SK-N-MC (cell line): ENCODE data around the gene ANO10.

Experiments used
- DNase-seq: peaks from one replicate; pipeline ENCODE4 v3.0.0-alpha.2; 2011; ENCODE audit warnings: low read depth, low spot score
- H3K27ac ChIP-seq: fragments of 200-600 bp; sonication (generic); 2 replicates; pipeline ENCODE4 v1.5.1; 2016; ENCODE audit warnings: mixed run types
- H3K36me3 ChIP-seq: fragments of 200-600 bp; sonication (generic); 2 replicates; pipeline ENCODE4 v1.6.1; 2017; ENCODE audit warnings: antibody characterized with exemption, low read length, mixed read lengths; ENCODE audit not compliant: insufficient read depth
- H3K4me3 ChIP-seq: fragments of 200-600 bp; sonication (generic); 2 replicates; pipeline ENCODE4 v1.5.1; 2016
- H3K9ac ChIP-seq: fragments of 200-600 bp; sonication (generic); 2 replicates; pipeline ENCODE4 v1.8.0; 2017; ENCODE audit warnings: mixed run types, mixed read lengths; ENCODE audit not compliant: insufficient read length
- H3K9me3 ChIP-seq: fragments of 200-600 bp; sonication (generic); 2 replicates; pipeline ENCODE4 v1.6.1; 2017; ENCODE audit warnings: low read depth, mild to moderate bottlenecking, antibody characterized with exemption, low read length, moderate library complexity, mixed read lengths
- EZH2 ChIP-seq: fragments of 200-600 bp; sonication (generic); IDR thresholded peaks from one replicate; pipeline ENCODE4 v1.6.1; 2017; ENCODE audit warnings: antibody characterized with exemption
- FOXP2 ChIP-seq: optimal IDR thresholded peaks from 2 replicates; pipeline ENCODE3; 2011; ENCODE audit warnings: mild to moderate bottlenecking, moderate library complexity; ENCODE audit not compliant: insufficient read depth; ENCODE audit errors: extremely low read length, control extremely low read depth
- POLR2AphosphoS5 ChIP-seq: IDR thresholded peaks from 2 replicates; pipeline ENCODE4 v1.6.1; 2012; ENCODE audit warnings: mild to moderate bottlenecking, low read depth, low read length, borderline replicate concordance

Gene ANO10

DNA sequence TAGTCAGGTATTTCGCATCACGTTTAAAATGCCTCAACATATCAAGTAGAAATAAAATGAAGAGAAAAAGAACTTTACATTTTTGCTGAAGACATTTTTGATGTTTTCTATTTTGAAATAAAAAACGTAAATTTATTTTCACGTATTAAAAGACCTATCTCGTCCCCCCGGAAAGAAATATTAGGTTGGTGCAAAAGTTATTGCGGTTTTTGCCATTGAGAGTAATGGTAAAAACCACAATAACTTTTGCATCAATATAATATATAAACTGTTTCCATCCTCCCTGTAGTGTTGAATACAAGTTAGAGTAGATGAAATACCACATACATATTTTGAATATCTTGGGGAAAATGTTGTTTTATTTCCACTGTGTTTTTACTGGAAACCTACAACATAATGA lies 11.2 kb upstream of the ANO10 start:
- Histone ChIP-seq H3K27ac (no peak overlapping the region), H3K9ac (no peak overlapping the region), H3K9me3 (no peaks in the 10 kb centered on the region), H3K4me3 (no peak overlapping the region), H3K36me3 (no peaks in the 10 kb centered on the region)
- TF ChIP-seq FOXP2: no peak
- no peak for TF ChIP-seq POLR2AphosphoS5
- TF ChIP-seq EZH2: no peak
- DNase-seq: no peak

DNA sequence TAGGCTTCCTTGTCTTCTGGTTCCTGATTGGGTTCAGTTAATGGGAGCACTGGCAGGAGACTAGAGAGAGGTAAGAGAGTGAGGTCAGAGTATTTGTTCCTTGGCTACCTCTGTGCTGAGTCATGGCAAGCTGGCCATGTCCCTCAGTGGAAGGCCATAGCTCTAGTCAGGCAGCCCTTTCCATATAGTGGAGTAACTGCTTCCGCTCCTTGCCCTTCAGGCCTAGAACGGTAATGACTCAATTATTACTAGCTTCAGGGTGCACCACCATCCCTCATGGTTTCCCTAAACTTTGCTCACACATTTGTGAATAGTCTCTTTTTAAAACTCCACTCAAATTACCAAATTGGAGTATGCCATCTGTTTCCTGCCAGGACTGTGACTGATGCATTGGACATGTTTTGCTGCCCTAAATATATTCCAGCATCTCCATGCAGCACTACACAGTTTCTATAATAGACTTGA lies 10.5 kb upstream of the ANO10 start:
- TF ChIP-seq FOXP2 (no peak), EZH2 (no peak), POLR2AphosphoS5 (no peak)
- DNase-seq: no peak
- Histone ChIP-seq H3K9ac (no peak overlapping the region), H3K9me3 (no peaks in the 10 kb centered on the region), H3K27ac (no peak overlapping the region), H3K4me3 (no peak overlapping the region), H3K36me3 (no peaks in the 10 kb centered on the region)

DNA sequence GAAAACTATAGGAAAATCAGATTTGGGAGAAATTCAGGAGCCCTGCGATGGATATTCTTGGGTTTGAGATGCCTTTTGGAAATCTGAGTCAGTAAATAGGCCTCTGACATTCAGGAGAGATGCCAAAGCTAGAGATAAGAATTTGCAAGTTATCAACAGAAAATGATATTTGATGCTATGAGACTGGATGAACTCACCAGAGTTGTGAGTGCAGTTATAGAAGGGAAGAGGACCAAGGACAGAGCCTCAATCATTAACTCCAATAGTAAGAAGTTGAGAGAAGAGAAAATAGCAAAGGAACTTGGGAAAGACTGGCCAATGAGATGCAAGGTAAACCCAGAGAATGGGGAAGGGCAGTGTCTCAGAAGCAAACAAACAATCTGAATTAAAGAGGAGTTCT lies 7.9 kb upstream of the ANO10 start:
- Histone ChIP-seq H3K9me3 (no peaks in the 10 kb centered on the region), H3K36me3 (no peaks in the 10 kb centered on the region), H3K27ac (no peak overlapping the region), H3K9ac (no peak overlapping the region), H3K4me3 (no peak overlapping the region)
- DNase-seq: no peak
- no peak for TF ChIP-seq EZH2
- no peak for TF ChIP-seq FOXP2
- TF ChIP-seq POLR2AphosphoS5: no peak

DNA sequence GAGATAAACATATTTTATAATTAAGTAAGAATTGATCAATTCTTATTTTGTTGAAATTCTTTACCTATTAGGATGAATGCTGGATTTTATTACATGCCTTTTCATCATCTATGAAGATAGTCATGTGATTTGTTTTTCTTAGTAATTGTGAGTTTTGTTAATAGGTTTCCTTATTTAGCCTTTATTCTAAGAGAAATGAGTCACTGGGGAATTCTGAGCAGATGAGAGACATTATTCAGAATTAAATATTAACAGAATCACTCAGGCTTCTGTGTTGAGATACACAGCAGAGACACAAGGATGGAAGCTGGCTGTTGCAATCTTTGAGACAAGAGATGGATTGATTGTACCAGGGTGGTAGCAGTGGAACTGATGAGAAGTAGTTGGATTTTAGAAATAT lies 7.4 kb upstream of the ANO10 start:
- TF ChIP-seq FOXP2 (no peak), POLR2AphosphoS5 (no peak), EZH2 (no peak)
- no peak overlapping the region for H3K4me3 ChIP-seq
- no peaks in the 10 kb centered on the region for H3K9me3 ChIP-seq
- no peaks in the 10 kb centered on the region for H3K36me3 ChIP-seq
- no peak for DNase-seq
- no peak overlapping the region for H3K9ac ChIP-seq
- no peak overlapping the region for H3K27ac ChIP-seq

DNA sequence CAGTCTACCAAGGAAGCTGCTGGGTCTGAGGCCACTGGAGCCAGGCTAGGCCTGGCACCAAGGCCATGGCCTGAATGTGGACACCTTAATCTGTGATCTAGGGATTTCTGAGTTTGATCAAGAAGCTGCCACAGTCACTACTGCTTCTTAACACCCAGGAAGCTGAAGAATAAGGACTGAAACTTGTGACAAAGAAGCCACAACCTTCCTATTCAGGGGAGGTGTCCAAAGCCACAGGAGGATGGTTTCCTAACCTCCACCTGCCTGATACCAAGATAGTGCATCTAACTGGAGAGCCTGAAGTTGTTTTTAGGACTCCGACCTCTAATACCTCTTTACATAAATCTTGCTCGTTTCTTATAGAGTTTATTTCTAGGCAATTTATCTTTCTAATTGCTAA lies 5.5 kb upstream of the ANO10 start:
- TF ChIP-seq FOXP2: no peak
- no peak for TF ChIP-seq EZH2
- TF ChIP-seq POLR2AphosphoS5: no peak
- H3K9me3 ChIP-seq: no peaks in the 10 kb centered on the region
- no peak overlapping the region for H3K27ac ChIP-seq
- H3K9ac ChIP-seq: no peak overlapping the region
- H3K36me3 ChIP-seq: no peaks in the 10 kb centered on the region
- H3K4me3 ChIP-seq: no peak overlapping the region
- DNase-seq: no peak

DNA sequence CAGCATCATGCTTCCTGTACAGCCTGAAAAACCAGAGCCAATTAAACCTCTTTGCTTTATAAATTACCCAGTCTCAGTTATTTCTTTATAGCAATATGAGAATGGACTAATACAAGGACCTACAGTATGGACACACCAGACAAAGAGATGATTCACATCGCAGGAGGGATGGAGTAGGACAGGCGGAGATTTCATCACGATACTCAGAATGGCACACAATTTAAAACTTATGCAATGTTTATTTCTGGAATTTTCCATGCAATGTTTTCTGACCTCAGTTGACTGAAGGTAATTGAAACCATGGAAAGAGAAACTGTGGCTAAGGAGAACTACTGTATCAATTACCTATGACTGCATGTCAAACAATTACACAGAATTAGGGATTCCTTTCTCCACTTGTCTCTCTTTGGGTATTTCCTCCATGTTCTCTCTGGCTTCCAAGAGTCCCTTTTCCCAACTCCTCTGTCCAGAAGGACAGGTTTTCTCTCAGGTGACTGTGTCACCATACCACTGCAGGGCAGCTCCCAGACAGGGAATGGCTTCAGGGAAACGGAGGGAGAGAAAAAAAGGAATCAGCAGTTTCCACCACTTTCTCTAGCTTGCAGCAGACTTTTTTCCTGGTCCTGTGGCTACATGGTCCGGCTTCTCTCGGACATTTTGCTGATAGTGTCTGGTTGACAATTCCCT lies 3.0 kb upstream of the ANO10 start:
- no peak for DNase-seq
- TF ChIP-seq POLR2AphosphoS5 (no peak), FOXP2 (no peak), EZH2 (no peak)

DNA sequence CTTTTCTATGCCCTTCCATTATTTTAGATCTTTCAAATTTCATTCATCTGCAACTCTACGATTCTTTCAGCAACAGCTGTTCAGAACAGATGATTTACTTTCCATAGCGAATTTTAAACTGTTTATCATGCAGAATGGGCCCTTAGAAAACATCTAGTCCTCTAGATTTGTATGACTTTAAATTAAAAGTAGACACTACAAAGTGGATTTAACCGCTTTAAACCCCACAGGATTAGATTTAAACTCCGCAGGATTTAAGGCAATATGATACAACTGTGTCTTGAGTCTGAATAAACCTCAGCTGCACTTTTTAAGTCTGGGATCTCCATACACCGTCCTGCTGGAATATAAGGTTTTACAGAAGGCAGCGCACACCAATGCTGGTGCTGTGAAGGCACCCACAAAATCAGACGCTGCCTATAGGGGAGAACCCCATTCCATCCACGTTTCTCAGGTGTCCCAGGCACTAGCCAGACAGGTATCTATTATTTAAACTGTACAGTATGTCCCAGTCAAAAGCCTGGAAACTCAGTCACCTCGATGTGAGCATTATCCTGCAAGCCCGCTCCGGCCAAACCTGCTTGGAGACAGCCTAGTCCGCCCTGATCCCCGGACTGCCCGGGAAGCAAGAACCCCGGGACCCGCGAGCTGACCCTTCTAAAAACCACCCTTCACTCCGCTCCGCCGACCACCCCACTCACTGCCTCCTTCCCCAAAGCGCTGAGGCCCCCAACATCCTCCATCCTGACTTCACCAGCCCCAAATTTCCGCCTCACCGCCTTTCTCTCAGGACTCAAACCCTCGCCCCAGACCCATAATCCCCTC lies 768 bp downstream of the ANO10 start:
- H3K4me3 ChIP-seq: peak overlapping the region; percentile 79
- no peak for DNase-seq
- H3K27ac ChIP-seq: no peak overlapping the region
- H3K9me3 ChIP-seq: no peaks in the 10 kb centered on the region
- TF ChIP-seq FOXP2 (no peak), EZH2 (no peak), POLR2AphosphoS5 (no peak)
- peak overlapping the region; percentile 63 for H3K9ac ChIP-seq
- no peaks in the 10 kb centered on the region for H3K36me3 ChIP-seq

More for the DNA sequence above, 3.0 kb upstream of the ANO10 start:
- no peak overlapping the region for H3K4me3 ChIP-seq
- no peak overlapping the region for H3K27ac ChIP-seq
- H3K9ac ChIP-seq: no peak overlapping the region
- H3K9me3 ChIP-seq: no peaks in the 10 kb centered on the region
- no peaks in the 10 kb centered on the region for H3K36me3 ChIP-seq

DNA sequence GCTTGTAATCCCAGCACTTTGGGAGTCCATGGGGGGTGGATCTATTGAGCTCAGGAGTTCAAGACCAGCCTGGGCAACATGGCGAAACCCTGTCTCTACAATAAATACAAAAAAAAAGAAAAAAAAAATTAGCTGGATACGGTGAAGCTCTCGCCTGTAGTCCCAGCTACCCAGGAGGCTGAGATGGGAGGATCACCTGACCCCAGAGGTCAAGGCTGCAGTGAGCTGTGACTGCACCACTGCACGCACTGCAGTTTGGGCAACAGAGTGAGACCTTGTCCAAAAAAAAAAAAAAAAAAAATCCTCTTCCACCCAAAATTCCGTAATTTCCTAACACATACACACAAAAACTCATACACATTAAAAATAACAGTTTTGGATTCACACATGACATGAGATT lies 2.2 kb downstream of the ANO10 start:
- Histone ChIP-seq H3K36me3 (no peaks in the 10 kb centered on the region), H3K27ac (no peak overlapping the region), H3K4me3 (no peak overlapping the region), H3K9me3 (no peaks in the 10 kb centered on the region), H3K9ac (no peak overlapping the region)
- TF ChIP-seq POLR2AphosphoS5 (no peak), EZH2 (no peak), FOXP2 (no peak)
- DNase-seq: no peak
